ENCODE data around the gene IL32.
A peak's percentile ranks its signal among the peaks of the same experiment; 100 is the strongest.

- TF ChIP-seq CTCF (IDR thresholded peaks at IDR 0.05) (no peak), FOXP1 (CRISPR knock-in tag; IDR thresholded peaks at IDR 0.05; ENCODE audit: borderline replicate concordance) (peak; percentile 50), ATF3 (CRISPR knock-in tag; conservative IDR thresholded peaks at IDR 0.05) (no peak)
Measured at GRCh38 chr16:3045758-3046640, 19.4 kb upstream of the IL32 start, which contains the start of gene MMP25.

Data from WTC11 (cell line).